GM18505 (cell line): ENCODE results near the gene RILPL1.
"Not testable (repeated sequence)": the region's sequence is repeated elsewhere in the genome, so short reads cannot be mapped to it uniquely, and the experiment has no call there.

Experiments
- ATAC-seq: cut with Tn5 transposase; IDR thresholded peaks from one replicate; pipeline ENCODE4 v1.9.1; 2021; ENCODE audit not compliant: unreplicated experiment
- POLR2A ChIP-seq: IDR thresholded peaks from 4 replicates; pipeline ENCODE4 v1.6.1; 2011; ENCODE audit warnings: borderline replicate concordance; ENCODE audit not compliant: insufficient read depth, insufficient read length; ENCODE audit errors: extremely low read depth

RILPL1 gene

GRCh38 chr12:123494124-123494851, 39.2 kb downstream of the RILPL1 start:
- no peak for TF ChIP-seq POLR2A
- no peak for ATAC-seq

GRCh38 chr12:123492339-123493039, 41.0 kb downstream of the RILPL1 start:
- not testable (repeated sequence) for ATAC-seq

GRCh38 chr12:123491481-123491880, 42.0 kb downstream of the RILPL1 start:
- TF ChIP-seq POLR2A = no peak
- ATAC-seq = no peak

- no peak for ATAC-seq
- TF ChIP-seq POLR2A = no peak
Measured at GRCh38 chr12:123491056-123491455, 42.5 kb downstream of the RILPL1 start.

- TF ChIP-seq POLR2A = no peak
- ATAC-seq = no peak
Measured at GRCh38 chr12:123490089-123490488, 43.4 kb downstream of the RILPL1 start.

- no peak for ATAC-seq
Measured at GRCh38 chr12:123489580-123489979, 43.9 kb downstream of the RILPL1 start.

GRCh38 chr12:123488539-123489230, 44.8 kb downstream of the RILPL1 start:
- no peak for ATAC-seq
- TF ChIP-seq POLR2A = no peak

More at GRCh38 chr12:123489580-123489979, 43.9 kb downstream of the RILPL1 start:
- no peak for TF ChIP-seq POLR2A

GRCh38 chr12:123487428-123487827, 46.1 kb downstream of the RILPL1 start:
- no peak for TF ChIP-seq POLR2A
- no peak for ATAC-seq

- TF ChIP-seq POLR2A = no peak
- no peak for ATAC-seq
Measured at GRCh38 chr12:123485756-123486155, 47.8 kb downstream of the RILPL1 start.

- no peak for ATAC-seq
- TF ChIP-seq POLR2A = no peak
Measured at GRCh38 chr12:123483602-123484248, 49.8 kb downstream of the RILPL1 start.

GRCh38 chr12:123482876-123483275, 50.6 kb downstream of the RILPL1 start:
- no peak for ATAC-seq
- no peak for TF ChIP-seq POLR2A

- ATAC-seq = not testable (repeated sequence)
Measured at GRCh38 chr12:123481251-123481650, 52.3 kb downstream of the RILPL1 start.

GRCh38 chr12:123479442-123480180, 53.9 kb downstream of the RILPL1 start:
- no peak for ATAC-seq
- TF ChIP-seq POLR2A = no peak
